ENCODE results near the gene VWA2. TPM values are rescaled to one million over a fixed set of nuclear protein-coding genes. Genes with fewer than 3 reads are reported as not detected.

VWA2 gene
- total RNA-seq, 1 donor from 2014 or later: 0.05 TPM

DNA sequence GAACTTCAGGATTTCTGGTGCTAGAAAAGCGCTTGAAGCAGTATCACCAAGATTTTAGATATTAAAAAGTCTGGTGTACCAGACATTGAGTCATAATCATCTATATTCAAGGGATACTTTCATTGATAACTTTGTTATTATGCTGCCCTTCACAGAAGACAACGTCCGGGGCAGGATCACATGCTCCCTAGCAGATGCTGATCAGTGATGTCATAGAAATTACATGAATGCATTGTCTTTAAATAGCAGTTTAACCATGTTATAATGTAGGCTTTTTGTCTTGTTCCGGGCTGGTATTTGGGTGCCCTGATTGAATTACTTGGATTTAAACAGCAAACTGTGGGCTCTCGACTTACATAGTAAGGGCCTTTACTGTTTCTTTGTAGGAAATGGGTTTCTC lies 54.0 kb downstream of the VWA2 start:
- no peak for ATAC-seq
- no peak for DNase-seq (ENCODE audit: low spot score)

DNA sequence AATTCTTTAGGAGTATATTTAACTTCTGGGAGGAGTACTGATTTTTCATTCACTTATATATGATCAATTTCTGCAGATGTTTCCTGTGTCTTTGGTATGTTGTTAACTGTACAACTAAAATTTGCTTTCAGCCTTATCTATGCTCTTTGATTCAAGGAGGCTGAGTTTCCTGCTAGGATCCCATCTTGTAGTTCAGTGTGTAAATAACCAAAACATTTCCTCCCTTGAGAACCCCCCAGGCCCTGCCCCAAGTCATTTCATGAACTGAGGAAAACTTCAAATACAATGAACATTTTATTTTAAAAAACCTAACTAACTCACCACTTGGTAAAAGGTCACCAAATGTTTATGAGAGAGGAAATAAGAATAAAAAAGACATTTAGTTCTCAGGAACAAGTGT lies 55.5 kb downstream of the VWA2 start:
- no peak for ATAC-seq
- DNase-seq (ENCODE audit: low spot score): no peak

DNA sequence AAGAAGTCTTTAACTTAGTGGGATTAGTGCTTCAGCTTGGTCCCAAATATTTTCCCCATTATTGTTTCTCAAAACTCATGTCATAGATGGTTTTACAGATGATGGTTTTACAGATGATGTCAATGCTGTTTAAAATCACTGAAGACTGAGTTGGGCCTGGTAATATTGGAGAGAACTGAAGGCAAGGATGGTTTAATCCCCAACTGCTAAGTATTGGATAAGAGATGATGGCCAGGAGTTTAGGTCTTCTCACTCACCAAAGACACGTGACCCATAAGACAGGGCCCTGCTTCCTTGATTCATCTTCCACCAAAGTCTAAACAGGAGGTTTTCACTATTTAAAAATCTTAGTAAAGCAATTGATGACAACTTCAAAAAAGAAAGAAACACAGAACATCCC lies 56.3 kb downstream of the VWA2 start:
- no peak for DNase-seq (ENCODE audit: low spot score)
- no peak for ATAC-seq

DNA sequence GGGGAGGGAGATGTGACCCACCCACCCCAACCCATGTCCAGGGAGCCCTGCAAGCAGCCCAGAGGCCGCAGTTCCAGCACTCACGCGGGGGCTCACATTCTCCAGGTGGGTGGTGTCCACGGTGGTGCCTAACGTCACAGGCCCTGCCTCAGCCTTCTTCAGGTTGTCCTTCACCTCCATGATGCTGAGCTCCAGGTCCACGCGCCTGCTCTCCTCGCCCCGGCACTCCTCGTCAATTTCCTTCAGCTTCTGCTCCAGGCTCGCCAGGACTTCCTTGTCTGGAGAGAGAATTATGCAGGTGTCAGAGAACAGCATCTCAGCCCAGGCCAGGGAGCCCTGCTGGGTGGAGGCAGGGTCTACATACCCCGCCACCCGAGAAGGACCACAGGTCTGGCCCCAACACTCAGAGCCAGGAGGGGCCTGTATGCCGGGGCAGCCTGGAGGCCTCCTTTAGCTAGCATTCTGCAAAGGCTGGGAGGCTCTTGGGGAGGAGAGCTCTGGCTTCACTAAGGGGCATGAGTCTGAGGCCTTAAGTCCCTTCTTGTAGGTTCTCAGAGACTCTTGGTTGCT lies 58.2 kb downstream of the VWA2 start:
- ATAC-seq (no peak), DNase-seq (ENCODE audit: low spot score) (no peak)

DNA sequence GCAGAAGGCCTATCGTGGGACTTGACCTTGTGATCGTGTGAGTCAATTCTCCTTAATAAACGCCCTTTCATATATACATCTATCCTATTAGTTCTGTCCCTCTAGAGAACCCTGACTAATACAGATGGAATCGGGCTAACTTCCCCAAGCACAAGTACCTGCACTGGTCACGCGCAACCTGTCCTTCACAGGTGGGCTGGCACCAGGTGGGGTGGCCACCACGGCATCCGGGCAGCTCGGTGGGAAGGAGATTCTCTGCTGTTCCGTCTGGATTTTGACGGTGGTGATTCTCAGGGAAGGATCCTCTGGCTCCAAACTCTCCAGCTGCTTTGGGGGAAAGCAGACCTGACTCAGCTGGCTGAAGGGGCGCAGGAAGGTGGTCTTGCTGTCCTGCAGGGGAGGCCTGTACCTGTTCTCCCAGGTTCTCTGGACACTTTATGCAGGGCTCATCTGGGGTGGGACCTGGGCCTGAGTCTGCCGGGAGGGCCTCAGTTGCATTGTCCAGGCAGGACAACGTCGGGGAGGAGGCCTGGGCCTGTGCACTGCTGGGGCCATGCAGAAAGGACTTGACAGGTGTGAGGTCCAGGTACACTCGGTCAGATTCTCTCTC lies 61.1 kb downstream of the VWA2 start:
- ATAC-seq: no peak
- no peak for DNase-seq (ENCODE audit: low spot score)

DNA sequence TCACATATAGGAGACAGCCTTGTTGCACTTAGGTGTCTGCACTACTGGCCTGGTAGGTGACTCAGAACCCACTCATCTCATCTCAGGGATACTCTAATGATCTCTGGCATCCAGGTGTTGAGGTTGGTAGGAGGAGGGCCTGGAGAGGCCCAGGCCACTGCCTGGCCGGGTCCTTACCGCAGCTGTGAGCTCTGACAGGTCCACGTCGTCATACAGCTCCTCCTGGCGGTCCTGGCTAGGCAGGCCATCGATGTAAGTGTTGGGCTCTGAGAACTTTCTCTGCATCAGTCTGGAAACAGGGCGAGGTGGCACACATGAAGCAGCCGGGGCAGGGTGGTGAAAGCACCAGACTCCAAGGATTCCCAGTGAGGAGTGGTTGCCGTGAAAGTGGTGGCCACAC lies 62.1 kb downstream of the VWA2 start:
- ATAC-seq (no peak), DNase-seq (ENCODE audit: low spot score) (no peak)

DNA sequence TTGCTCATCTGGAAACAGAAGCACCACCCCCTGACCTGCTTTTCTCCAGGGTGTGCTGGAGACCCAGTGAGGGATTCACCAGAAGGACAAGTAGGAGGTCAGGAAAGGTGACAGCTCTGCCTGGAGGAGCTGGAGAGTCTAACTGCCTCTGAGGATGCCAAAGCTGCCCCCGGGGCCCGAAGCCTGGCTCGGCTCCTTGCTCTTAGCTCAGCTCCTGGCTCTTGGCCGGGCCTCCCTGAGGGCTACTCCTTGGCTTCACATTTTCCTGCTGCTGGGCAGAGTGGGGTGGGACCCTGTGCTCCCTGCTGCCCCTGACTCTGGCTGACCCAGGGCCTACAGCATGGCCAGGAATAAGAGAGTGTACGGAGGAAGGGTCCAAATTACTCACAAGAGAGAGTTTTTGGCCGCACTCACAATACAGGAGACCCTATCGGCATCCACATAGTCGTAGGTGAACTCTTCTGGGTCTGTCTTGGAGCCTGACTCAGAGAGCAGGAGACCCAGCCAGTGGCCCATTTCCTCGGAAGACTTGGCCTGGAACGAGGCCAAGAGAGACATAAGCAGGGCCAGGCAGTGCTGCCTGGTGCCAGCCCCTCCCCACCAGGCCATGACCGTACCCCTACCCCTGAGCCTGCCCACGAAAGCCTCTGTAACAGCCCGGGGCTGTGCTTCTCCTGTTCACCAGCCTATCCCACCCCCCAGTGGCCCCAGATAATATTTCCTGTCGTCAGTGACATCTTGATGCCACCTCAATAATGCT lies 63.1 kb downstream of the VWA2 start:
- DNase-seq (ENCODE audit: low spot score): no peak

DNA sequence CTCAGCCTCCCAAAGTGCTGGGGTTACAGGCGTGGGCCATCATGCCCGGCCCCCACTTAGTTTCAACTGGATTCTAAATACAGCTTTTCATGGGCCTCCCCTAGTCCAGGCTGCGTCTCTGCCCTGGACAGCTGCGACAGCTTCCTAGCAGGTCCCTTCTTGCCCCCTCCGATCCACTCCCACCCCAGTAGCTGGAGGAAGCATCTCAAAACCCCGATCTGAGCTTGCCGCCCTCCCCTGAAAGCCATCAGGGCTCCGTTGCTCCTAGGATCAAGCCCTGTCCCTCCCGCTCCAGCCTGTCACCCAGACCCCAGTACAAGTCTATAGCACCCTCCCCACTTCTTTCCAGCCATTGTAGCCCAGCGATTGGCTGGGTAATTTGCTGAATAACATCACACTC lies 64.5 kb downstream of the VWA2 start:
- ATAC-seq (no peak), DNase-seq (ENCODE audit: low spot score) (no peak)

More for the DNA sequence above, 63.1 kb downstream of the VWA2 start:
- ATAC-seq: no peak

DNA sequence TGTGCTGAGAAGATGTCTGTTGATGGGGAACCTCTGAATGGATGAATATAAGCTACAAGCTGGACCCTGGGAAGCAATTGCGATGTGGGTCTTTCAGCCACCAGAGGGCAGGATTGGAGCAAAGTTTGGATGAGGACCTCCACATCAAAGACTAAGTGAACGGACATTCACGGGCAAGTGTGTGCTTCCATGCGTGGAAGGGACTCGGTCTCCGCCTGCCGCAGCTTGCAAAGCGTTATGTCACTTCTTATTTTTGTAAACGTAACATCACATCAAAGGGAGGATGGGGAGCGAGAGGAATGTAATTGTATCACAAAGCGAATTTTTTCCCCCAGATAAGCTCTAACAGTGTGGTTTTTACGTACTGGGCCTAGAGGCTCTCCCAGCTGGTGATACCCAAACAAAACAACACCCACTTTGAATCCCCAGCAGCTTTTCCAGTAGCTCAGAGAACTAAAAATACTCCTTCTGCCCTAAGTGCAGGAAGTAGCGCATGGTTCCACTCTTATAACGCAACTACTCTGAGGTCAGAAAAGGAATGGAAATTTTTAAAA lies 65.0 kb downstream of the VWA2 start:
- DNase-seq (ENCODE audit: low spot score) (peak; percentile 76), ATAC-seq (peak; percentile 95)

DNA sequence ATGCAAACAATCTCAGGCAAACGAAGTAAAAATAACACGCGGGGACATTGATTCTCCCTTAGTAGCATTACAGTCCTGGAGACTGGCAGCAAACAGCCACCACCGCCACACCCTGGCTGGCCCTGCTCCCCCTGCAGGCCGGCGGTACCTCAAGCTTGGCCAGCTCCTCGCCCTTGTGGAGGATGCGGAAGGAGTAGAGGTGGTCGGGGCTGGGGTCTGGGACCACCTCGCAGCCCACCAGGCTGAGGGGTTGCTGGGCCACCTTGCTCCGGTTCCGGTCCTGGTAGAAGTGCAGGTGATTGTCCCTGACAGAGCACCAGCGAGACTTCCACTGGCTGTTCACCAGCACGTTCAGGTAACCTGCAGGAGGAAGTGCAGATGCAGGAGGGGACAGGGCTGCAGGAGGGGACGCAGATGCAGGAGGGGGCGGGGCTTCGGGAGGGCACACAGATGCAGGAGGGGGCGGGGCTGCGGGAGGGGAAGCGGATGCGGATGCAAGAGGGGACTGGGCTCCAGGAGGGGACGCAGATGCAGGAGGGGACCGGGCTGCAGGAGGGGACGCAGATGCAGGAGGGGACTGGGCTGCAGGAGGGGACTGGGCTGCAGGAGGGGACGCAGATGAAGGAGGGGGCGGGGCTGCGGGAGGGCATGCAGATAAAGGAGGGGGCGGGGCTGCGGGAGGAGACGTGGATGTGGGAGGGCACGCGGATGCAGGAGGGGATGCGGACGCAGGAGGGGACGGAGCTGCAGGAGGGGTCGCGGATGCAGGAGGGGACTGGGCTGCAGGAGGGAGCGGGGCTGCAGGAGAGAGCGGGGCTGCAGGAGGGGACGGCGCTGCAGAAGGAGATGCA lies 65.7 kb downstream of the VWA2 start:
- peak; percentile 76 for ATAC-seq
- no peak for DNase-seq (ENCODE audit: low spot score)

DNA sequence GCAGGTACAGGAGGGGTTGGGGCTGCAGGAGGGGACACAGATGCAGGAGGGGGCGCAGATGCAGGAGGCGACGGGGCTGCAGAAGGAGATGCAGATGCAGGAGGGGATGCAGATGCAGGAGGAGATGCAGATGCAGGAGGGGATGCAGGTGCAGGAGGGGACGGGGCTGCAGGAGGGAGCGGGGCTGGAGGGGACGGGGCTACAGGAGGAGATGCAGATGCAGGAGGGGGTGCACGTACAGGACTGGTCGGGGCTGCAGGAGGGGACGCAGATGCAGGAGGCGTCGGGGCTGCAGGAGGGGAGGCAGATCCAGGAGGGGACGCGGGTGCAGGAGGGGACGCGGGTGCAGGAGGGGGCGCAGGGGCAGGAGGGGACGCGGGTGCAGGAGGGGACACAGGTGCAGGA lies 66.5 kb downstream of the VWA2 start:
- no peak for ATAC-seq

DNA sequence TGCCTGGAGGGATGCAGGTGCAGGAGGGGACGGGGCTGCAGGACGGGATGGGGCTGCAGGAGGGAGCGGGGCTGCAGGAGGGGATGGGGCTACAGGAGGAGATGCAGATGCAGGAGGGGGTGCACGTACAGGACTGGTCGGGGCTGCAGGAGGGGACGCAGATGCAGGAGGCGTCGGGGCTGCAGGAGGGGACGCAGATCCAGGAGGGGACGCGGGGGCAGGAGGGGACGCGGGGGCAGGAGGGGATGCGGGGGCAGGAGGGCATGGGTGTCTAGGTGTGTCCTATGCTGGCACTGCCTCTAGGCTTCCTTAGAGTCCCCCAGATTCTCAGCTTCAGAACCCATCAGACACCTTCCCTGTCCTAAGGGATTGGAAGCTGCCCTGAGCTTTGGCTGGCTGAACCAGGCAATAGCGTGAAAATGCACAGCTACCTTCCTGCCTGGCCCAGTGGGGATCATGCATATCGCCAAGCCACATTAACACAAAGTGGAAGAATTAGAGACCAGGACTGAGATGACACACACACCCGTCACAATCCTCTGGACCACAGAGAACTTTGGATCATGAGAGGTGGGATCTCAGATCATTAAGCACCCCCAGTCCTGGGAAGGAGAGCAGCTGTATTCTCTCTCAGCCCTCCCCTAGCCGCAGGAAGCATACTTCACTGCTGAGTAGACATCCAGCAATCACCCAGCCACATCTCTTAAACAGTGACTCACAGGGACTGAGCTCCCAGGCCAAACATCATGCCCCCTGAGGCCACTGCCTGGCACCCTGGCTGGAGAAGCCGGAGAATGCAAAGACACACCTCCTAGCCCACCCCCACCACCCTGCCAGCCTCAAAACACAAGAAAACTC lies 67.3 kb downstream of the VWA2 start:
- ATAC-seq: no peak
- no peak for DNase-seq (ENCODE audit: low spot score)

More for the DNA sequence above, 66.5 kb downstream of the VWA2 start:
- no peak for DNase-seq (ENCODE audit: low spot score)

DNA sequence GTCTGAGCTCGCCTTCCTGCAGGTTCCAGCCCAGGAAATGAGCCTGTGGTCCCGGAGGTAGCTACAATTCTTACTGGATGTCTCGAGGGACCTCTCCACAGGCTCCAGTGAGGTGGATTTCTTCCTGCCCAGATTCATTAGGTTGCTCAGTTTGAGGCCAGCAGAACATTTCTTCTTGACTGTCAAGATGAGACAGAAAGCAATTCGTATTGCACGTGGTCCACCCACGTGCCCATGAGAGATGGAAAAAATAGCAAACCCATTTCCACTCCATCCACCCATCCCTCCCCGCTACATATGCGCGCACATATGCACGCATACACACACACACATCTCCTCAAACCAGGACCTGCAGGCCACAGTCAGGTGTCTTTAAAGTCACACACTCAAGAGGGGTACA lies 68.7 kb downstream of the VWA2 start:
- DNase-seq (ENCODE audit: low spot score): no peak
- ATAC-seq: no peak

DNA sequence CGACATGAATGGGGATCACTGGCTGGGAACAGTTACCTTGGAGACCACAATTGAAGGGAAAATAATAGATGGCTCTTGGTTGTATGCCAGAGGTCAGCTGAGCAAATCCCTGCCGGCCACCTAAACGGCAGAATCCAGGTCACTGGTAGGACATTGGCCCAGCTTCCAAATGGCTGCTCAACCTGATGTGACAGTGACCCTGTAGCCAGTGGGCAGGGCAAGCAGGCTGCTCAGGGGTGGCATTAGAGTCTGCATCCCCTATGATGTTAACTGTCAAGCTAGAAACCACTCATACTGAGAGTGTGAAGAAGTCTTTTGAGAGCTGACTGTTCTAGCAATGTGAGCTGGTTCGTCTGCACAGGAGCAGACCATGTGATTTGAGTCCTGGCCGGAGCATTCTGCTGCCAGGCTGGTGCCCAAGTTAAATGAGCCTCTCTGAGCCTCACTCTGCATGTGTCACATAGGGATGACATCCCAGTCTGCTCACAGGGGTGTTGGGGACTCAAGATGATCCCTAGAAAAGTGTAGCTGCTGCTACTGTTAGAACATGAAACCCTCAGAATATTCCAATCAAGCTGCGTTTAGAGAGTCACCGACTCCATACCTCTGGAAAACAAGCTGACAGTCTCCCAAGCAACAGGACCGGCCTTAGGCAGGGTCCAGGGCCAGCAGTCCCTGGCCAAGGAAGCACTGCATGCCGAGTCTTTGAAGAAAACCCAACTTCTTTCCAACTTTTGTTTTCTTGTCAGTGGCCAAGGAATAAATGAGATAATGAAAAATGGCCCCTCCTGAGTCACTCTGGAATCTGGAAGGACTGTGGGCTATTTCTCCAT lies 69.7 kb downstream of the VWA2 start:
- no peak for DNase-seq (ENCODE audit: low spot score)

DNA sequence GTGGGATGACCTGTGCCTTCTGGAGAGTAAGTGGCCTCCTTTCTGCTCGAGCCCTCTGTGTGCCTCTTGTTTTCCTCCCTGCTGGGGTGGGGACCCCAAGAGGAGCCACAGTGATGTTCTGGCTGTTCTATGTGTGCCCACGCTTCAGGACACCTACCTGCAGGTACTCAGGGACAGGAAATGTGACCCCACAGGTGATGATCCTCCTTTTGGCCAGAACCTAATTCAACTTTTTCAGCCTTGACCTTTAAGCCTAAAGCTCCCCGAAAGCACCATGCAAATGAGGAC lies 70.3 kb downstream of the VWA2 start:
- no peak for ATAC-seq

More for the DNA sequence above, 69.7 kb downstream of the VWA2 start:
- ATAC-seq: no peak

DNA sequence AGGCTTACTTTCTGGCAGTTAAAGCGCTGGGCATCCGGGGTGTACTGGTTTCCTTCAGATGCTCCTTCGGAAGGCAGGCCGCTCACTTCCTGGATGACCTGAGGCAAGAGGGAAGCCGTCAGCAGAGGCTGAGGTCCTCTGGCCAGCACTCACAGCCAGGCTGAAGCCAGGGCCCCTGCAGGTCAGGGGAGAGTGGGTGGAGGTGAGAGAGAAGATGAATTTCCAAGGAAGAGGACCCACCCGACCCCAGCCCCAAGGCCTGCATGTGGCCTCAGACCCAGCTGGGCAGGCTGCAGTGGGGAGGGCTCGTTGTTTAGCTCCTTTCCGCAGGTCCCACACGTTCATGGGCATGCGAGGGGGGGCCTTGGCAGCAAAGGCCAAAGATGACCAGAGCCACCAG lies 71.3 kb downstream of the VWA2 start:
- ATAC-seq (no peak), DNase-seq (ENCODE audit: low spot score) (no peak)

More for the DNA sequence above, 70.3 kb downstream of the VWA2 start:
- DNase-seq (ENCODE audit: low spot score): no peak

DNA sequence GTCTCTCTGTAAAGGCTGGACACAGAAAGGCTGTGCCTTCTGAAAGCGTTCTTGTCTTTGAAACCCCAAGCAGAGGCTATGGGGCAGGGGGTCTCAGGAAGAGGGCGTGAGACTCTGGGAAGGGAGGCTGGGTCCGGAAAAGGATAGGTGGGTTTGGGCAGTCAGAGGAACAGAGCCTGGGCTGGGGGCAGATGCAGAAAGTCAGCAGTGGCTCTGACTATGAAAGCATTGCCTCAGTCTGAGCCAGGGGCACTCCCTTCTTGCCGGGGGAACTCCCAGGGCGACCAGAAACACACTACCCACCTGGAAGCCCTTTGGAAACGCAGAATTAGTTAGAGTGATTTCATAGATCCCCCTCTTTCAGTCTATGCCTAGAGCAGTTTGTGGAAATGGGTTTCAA lies 72.0 kb downstream of the VWA2 start:
- no peak for DNase-seq (ENCODE audit: low spot score)
- ATAC-seq: no peak

DNA sequence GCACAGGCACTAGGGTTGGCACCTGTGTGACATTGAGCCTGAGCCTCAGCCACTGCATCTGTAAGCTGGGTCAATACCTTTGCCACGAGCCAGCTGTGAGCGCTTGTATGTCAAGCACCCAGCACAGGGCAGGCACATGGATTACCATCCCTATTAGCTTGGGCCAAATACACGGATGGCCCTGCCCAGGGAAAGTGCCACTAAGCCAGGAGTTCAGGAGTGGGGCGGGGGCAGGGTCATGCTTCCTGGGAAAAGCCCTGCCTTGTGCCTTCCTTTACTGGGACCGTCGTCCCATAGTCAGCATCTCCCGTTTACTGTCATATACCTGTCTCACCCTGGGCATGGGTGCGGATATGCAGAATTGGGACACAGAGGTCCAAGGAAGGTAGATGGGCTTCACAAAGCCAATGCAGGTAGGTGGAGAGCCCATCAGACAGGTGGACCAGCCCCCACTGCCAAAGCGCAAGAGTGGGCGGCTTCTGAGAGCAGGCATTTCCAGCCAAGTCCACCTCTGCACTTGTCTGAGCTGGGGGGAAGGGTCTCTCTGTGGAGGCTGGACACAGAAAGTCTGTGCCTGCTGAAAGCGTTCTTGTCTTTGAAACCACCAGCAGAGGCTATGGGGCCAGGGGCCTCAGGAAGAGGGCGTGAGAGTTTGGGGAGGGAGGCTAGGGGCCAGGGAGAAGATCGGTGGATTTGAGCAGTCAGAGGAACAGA lies 72.6 kb downstream of the VWA2 start:
- ATAC-seq (no peak), DNase-seq (ENCODE audit: low spot score) (no peak)

DNA sequence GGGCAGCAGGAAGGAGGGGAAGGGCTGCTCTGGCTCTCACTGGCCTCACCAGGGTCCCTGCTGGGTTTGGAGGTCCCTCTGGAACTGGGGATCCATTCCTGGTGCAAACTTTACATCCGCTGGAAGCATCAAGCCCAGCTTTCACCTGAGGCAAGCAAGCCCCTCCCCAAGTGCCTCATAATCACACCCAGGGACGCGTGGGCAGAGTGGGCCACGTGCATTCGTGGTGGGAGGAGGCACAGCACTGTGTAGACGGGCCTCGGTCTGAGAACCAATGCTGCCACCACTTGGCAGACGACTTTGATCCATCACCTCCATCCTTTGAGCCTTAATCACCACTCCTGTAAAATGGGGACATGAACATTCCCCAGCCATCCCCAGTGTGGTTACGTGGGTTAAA lies 74.1 kb downstream of the VWA2 start:
- DNase-seq (ENCODE audit: low spot score) (no peak), ATAC-seq (no peak)
